GM12872 (cell line): ENCODE measurements around the gene PAM.

Source experiments
- CTCF ChIP-seq: IDR thresholded peaks from 3 replicates; pipeline ENCODE4 v1.5.1; 2011; ENCODE audit warnings: low read depth, mild to moderate bottlenecking, low read length, moderate library complexity; ENCODE audit not compliant: insufficient read depth

The PAM gene

GRCh38 chr5:102815084-102815483, 60.0 kb downstream of the PAM start:
- no peak for TF ChIP-seq CTCF

- no peak for TF ChIP-seq CTCF
Observed at GRCh38 chr5:102815540-102816332, 60.6 kb downstream of the PAM start.

GRCh38 chr5:102818345-102818744, 63.2 kb downstream of the PAM start:
- no peak for TF ChIP-seq CTCF

- no peak for TF ChIP-seq CTCF
Observed at GRCh38 chr5:102818934-102819333, 63.8 kb downstream of the PAM start.

- TF ChIP-seq CTCF: no peak
Observed at GRCh38 chr5:102819634-102820033, 64.5 kb downstream of the PAM start.

GRCh38 chr5:102823441-102823874, 68.4 kb downstream of the PAM start:
- no peak for TF ChIP-seq CTCF

- TF ChIP-seq CTCF: no peak
Observed at GRCh38 chr5:102826629-102827028, 71.5 kb downstream of the PAM start.

GRCh38 chr5:102830241-102830640, 75.1 kb downstream of the PAM start:
- no peak for TF ChIP-seq CTCF
